ENCODE results near the gene OPA1. TPM values are rescaled to one million over a fixed set of nuclear protein-coding genes. Genes with fewer than 3 reads are reported as not detected.

Gene OPA1
- total RNA-seq, 1 donor from 2014 or later: 87.4 TPM

DNA sequence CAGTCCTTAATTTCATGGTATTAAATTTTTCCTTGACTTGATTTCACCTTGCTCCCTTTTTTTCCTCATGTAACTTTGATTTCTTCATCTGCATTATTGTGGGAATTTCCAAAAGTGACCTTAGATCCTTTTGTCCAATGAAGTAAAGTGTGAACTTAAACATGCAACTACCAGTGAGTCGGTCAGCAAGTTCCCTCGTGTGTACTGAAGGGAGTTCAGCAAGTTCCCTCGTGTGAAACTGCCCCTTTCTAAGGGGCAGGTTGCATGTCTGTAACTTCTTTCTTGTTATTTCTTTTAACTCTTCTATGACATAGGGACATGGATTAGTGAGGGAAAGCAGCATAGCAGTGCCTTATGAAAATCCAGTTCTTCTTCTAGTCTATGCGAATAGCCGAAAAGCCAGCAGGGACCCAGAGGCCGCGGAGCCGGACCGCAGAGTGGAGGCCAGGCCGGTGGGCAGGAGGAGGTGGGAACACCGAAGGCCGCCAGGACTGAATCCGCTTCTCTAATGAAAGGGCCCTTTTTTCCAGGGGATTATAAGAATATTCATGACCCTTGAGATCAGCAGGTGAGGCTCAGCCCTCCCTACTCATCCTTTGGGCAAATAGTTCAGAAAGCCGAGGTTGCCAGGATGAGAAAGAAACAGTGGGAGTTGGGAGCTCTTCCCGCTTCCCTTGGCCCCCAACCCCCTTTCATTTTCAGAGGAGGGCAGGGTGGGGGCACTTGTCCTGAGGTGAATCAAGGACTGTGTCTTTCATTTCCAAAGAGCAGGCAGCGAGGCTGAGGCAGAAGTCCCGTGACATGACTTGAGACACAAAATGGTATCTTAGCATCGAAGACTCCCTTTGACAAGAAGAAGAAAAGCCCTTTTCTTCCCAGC is 117.5 kb downstream of the OPA1 start:
- DNase-seq (ENCODE audit: low read depth): no peak

DNA sequence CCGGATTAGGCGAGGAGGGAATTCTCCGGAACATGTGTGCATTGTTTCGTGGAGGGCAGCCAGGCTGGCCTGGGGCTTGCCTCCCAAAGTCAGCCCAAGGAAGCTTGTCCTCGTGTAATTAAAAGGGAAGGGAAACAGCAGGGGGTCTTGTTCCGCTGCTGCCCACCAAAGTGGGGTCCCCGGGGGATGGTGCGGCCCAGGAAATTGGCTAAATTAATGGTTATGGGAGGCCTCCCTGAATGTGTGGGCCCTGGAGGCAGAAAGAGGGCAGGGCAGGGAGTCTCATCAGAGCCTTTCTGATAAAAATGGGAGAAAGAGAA is 118.1 kb downstream of the OPA1 start:
- no peak for DNase-seq (ENCODE audit: low read depth)

DNA sequence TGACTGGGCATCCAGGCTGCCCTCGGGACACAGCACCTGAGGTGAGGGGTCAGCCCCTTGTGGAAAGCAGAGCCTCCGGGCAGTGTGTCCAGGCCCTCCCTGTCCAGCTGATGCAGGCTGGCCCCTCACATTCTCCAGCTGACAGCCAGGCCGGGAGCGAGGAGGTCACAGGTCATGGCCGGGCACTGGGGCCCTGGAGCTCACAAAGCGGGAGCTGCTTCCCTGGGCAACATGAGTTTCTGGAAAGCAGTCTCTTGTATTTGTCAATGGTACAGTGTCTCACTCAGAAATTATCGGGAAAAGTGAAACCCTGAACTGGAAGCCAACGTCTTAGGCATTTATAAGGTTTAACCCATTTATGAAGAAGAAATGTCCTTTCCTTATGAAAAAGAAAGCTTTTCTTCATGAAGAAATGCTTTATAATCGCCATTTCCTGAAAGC is 118.5 kb downstream of the OPA1 start:
- DNase-seq (ENCODE audit: low read depth): no peak

DNA sequence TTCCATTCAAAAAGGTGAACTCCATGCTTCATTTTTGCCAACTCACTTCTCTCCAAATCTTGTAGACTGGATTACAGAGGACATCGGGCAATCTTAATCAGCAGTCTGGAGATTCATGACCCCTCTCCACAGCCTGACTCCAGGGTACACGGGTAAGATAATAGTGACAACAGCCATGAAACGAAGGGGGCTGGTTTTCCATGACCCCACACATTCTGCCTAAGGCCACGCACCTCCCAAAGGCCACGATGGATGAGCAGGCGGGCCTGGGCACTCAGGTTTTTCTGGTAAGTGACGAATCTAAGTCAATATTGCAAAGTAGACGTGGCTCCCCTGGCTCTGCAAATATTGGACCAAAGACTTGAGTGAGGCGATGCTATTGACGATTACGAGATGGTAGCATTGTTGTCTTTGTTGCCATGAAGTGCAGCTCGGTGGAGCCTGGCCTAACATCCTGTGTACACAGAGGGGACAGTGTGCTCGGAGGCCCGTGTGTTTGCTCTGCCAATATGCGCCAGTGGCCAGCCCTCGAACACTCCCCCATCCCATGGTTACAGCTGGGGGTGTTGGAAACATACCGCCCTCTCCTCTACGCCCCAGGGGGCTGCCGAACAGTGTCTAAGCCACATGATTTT is 119.1 kb downstream of the OPA1 start:
- DNase-seq (ENCODE audit: low read depth): no peak

DNA sequence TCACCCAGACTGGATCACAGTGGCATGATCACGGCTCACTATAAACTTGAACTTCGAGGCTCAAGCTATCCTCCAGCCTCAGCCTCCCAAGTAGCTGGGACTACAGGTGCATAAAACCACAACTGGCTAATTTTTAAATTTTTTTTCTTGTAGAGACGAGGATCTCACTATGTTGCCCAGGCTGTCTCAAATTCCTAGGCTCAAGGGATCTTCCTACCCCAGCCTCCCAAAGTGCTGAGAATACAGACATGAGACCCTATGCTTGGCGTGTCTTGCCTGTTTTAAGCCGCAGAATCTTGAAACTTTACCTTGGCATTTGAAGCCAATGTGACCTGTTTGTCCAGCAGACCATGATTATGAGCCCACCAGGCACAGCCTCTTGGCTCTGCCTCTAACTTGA is 119.9 kb downstream of the OPA1 start:
- DNase-seq (ENCODE audit: low read depth): no peak

DNA sequence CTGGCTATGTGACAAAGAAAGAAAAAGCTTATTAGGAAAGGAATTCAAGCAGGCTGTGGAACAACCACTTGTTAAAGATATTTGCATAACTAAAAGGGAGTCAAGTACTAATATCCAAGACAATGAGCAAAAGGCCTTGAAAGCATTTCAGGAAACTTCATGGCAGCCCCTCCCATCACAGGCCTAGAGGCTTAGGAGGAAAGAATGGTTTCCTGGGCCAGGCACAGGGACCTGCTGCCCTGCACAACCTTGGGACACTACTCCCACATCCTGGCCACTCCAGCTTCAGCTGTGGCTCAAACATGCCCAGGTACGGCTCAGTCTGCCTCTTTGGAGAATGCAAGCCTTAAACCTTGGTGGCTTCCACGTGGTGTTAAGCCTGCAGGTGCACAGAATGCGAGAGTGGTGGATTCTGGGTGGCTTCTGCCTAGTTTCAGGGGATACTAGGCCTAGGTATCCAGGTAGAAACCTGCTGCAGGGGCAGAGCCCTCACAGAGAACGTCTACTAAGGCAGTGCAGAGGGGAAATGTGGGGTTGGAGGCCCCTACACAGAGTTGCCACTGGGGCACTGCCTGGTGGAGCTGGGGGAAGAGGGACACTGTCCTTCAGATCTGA is 121.6 kb downstream of the OPA1 start:
- DNase-seq (ENCODE audit: low read depth): no peak

DNA sequence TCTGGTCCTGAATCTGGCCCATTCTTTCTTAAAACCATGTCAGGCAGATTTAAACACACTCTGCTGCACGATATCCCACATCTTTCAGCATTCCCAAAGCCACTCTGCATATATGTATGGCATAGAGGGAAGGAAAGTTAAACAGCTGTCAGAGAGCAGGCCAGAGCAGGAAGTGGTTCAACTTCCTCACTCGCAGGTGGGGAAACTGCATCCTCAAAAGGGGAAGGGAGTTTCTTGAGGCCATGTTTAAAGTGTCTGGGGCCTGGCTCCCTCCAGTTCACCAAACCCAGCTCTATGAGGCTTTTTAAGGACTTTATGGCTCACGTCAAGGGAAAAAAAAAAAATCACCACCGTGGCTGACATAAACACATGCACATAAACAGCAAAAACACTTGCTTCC is 123.1 kb downstream of the OPA1 start:
- DNase-seq (ENCODE audit: low read depth): no peak

DNA sequence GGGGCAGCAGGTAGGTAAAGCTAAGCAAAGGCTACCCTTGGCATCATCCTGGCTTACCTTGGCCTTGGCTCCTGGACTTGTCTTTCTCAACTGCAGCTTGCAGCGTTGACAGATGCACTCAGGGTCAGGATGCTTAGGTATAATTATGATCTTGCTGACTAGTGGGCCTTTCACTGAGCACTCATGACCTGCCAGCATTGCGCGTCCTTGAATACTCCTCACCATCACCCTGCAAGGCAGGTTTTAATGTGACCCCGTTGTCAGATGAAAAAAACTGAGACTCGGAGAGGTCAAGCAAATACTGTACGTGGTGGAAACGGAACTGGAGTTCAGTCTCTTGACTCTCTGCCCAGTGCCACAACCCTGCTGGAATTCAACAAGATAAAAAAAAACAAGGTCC is 126.7 kb downstream of the OPA1 start:
- no peak for DNase-seq (ENCODE audit: low read depth)

DNA sequence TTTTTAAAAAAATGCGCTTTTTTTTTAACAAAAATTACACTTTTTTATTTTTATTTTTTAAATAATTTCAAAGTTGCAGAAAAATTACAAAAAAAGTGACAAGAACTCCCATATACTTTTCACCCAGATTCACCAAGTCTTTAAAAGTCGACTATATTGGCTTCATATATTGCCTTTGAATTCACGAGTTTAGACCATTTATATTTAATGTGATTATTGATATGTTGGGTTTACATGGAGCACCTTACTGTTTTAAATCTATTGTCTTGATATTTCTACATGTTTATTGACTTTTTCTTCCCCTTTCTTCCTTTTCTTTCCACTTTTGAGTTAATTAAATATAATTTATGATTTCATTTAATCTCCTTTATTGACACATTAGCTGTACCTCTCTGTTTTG is 127.2 kb downstream of the OPA1 start:
- no peak for DNase-seq (ENCODE audit: low read depth)

DNA sequence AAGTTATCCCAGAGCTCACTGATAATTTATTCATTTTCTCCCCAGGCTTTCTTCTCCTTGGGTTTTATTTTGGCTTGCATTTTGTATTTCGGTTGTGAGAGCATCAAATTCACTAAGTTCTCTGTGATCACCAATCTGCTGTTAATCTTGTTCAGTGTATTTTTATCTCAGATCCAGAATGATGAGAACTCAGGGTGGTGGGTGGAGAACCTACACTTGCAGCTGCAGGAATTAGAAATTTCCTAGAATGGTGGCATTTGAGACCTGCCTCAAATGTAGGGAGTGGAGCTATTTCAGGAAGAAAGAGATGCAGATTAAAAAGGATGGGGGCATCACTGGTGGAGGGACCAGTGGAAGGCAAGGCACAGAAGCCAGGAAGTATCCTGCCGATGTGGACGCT is 129.6 kb downstream of the OPA1 start:
- DNase-seq (ENCODE audit: low read depth): no peak

DNA sequence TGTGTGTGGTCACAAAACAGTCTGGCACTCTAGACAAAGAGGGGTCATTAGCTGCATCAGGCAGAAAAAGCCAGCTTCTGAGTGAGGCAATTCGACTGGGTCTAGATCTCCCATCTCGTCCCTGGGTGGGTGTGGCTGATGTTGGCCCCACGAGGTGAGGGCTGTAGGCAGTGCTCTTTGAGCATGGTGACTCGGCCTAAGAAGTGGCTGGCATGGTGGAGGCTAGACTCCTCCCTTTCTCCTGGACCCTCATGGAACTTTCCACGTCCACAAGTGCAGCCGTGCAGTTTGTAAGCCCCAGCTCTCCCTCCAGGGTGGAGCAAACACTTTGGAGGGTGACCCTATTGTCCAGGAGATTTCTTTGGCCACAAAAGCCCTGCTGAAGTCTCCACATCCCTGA is 134.1 kb downstream of the OPA1 start:
- no peak for DNase-seq (ENCODE audit: low read depth)

DNA sequence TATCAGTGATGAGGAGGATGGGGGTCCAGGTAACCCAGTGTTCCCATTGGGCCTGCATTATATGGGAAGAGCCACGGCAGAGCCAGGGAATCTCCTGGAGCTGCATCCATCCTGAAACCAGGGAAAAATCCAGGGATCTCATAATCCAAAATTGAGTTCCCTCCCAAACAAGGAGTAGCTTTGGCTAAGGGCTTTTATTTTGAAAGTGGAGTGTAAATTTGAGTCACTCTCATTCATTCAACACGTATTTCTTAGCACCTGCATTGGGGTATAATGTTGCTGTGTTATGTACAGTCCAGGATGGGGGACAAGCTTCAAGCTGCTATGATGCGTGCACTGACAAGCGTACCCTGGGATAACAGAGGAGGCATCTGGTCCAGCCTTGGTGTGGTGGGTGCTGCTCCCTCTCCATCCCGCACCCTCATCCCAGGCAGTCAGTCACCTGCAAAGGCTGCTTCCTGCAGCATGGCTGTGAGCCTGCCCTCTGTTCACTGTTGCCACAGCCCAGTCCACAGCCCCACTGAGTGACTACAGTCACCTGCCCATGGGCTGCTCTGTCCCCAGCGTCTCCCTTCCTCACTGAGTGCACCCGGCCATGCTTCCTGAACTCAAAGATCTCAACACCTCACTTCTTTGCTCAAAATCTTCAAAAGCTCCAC is 135.6 kb downstream of the OPA1 start:
- no peak for DNase-seq (ENCODE audit: low read depth)

DNA sequence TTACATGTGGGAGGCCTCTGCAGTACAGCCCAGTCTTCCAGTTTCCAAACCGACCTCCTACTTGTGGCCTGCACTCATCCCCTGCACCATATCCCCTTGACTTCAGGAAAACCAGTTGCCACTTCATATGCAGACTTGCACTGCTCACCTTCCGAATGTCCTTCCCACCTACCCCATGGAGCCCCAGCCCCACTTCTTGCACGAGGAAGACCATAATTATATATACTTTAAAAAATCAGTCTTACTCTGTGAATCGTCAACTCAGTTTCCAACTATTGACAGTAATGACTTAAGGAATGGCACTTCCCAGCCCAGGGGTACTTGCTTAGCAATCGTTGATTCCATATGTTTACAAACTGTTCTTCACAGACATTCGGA is 136.1 kb downstream of the OPA1 start:
- no peak for DNase-seq (ENCODE audit: low read depth)

DNA sequence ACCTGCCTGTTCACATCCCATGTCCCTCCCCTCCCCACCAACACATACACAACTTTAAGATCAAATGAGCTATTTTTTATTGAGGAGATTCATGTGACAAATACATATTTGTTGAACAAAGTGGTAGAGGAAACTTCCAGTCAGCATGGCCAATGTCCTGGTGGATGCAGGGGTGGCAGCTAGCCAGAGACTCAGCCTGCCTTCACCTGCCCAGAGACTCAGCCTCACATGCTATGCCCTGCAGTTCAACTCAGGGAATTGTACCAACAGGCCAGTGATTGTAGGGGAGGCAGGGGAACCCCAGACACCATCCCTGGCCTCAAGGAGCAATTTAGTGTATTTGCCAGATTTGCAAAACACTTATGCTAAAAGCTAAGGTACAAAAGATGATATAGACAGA is 136.6 kb downstream of the OPA1 start:
- no peak for DNase-seq (ENCODE audit: low read depth)

DNA sequence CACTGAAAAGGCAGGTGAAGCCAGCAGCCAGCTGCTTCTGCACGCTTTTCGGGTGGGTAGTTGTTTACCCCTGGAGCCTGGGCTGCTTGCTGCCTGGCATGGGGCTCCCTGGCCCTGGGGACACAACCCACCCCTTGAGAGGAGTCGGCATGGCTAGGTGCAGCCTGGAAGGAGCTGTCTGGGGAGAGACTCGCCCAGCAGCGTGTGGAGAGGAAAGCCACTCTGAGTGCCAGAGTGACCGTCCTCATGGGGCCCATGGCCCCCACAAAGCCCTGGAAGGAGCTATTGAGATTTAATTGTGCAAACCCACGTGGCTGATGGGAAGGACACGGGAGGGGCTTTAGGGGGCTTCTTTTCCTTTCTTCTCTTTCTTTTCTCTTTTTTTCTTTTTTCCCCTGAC is 137.5 kb downstream of the OPA1 start:
- no peak for DNase-seq (ENCODE audit: low read depth)

DNA sequence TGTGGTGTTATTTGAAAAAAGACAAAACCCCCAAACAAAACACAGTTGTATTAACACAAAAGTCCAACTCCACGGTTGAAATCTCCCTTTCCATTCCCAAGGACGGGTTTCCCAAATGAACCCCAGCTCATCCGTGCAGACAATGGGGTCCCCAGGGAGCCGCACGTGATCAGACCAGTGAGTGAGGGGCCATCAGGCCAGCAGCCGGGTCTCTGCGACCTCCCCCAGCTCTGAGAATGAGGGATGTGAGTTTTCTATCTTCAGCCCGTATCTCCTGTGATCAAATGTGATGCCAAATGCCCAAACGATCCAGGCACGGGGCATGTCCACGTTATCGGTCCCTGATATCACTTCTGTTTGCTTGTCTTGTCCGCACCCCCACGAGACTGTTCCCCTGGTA is 138.0 kb downstream of the OPA1 start:
- no peak for DNase-seq (ENCODE audit: low read depth)

DNA sequence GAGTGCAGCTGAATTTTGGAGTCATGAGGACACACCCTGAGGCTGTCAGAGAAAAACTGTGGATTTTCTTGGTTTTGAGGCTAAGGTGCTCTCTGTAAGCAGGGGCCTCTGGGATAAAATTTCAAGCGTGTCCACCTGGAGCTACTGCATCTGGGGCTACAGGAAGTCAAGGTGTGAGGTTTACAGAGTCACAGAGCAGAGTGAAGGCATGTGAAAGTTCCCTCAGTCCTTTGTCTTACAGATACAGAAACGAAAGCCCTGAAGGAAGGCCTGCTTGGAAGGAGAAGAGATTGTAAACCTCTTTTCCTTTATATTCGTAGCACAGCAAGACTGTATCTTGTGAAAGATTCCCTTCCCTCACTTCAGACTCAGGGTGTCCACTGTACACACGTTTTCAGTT is 138.6 kb downstream of the OPA1 start:
- no peak for DNase-seq (ENCODE audit: low read depth)

DNA sequence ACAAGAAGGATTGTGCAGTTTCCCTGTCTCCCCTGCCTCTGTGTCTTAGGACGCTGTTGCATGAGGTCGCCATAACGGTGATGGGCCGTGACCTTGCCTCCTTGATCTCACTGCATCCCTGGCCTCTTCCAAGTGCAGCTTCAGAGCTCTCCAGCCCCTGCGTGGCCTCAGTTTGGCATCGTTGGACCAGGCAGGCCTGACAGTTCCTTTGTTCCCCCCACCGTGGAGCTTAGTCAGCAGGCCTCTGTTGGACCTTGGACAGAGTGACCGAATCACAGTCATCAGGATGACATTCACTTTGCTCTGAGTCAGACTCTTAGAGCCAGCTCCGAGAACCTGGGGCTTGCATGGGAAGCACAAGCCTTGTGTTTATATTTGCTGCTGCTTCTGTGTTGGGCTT is 139.4 kb downstream of the OPA1 start:
- peak; percentile 85 for DNase-seq (ENCODE audit: low read depth)

DNA sequence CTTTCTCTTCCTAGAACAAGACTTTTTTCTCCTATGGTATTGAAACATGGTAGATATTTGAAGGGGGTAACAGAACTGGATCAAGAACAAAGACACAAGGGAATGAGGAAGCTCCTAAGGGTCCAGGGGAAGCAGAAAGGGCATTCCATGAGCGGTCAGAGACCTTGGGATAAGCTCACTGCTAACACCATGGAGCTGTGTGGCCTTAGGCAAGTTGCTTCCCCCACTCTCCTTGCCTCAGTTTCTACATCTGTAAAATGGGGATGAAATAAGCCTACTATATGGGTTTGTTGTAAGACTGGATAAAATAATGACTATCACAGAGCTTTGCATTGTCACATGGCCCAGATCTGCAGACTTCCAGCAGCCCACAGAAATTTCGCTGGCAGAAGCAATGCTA is 139.8 kb downstream of the OPA1 start:
- DNase-seq (ENCODE audit: low read depth): no peak

DNA sequence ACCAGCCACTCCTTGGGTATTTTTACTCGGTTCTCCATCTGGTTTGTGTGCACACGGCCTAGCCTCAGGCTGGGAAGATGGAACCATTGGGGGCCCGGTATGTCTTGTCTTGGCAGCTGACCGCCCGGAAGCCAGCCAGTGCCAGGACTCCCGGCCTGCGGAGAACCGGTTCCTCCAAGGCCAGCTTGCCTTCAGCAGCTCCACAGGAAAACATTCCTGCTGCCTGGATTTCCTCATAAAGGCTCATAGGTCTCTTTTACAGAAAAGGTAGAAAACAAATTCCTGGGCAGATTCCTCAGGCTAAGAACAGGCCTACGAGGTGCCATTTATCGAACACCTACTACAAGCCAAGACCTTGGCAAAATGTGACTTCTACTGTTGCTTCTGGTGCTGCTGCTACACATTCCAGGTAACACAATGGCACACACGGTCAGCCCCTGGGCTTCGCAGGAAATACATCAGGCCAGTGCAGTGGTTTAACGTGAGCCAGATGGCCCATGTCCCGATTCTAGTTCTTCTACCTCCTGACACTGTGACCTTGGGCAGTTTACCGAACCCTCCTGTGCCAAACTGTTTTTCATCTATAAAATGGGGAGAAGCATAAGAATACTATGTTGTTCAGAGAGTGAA is 141.8 kb downstream of the OPA1 start:
- no peak for DNase-seq (ENCODE audit: low read depth)

DNA sequence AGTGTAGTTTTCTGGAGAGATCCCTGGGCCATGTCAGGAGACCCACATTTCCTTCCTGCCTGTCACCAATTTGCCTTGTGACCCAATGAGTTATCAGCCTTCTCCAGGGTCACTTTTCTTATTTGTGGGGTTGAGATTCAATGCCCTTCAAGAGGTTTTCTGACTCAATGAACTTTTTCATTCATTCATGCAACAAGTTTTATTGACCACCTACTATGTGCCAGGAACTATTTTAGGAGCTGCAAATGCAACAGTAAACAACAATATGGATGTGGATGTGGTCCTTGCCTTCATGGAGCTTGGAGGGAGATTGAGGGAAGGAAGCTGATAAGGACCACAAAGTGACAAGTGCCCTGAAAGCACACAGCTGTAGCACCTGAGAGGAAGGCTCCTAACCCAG is 142.8 kb downstream of the OPA1 start:
- no peak for DNase-seq (ENCODE audit: low read depth)

DNA sequence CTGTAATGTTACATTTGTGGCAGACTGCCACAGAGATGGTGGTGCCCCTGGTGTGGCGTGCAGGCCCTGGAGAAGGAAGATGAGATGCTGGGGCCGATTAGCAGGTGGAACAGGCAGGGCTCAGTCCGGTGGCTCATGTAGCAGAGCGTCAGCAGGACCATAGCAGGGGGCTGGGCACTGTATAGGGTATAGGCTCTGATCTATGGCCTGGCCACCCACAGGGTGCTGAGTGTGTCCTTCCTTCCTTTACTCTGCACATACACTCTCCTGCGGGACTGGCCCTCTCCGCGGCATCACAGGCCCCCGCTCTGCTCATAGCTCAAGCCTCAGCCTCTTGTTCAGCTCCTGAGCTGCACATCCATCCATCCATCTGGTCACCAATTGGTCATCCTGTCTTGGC is 143.6 kb downstream of the OPA1 start:
- no peak for DNase-seq (ENCODE audit: low read depth)

Measured in renal cortical epithelial cell (primary cell).